ENCODE data around the gene RIMBP2.

Gene RIMBP2

GRCh38 chr12:130715998-130716968 is at the start of gene RIMBP2:
Gene RIMBP2 (minus strand): TSS chr12:130716299. CDS start chr12:130479013, 237,286 bp downstream.
- peak; percentile 73 for DNase-seq (ENCODE audit: low read depth)
- H3K4me3 ChIP-seq (ENCODE audit: low read length): peak within 1 kb of the TSS; percentile 39
- no peak for TF ChIP-seq CTCF (IDR thresholded peaks at IDR 0.05; ENCODE audit: insufficient read depth, low read depth, low read length, missing control alignments)

GRCh38 chr12:130765186-130765659 is 49.1 kb upstream of the RIMBP2 start:
- peak; percentile 41 for DNase-seq (ENCODE audit: low read depth)
- TF ChIP-seq CTCF (IDR thresholded peaks at IDR 0.05; ENCODE audit: insufficient read depth, low read depth, low read length, missing control alignments): no peak
- no peak overlapping the region for H3K4me3 ChIP-seq (ENCODE audit: low read length)

- no peak overlapping the region for H3K4me3 ChIP-seq (ENCODE audit: low read length)
- no peak for TF ChIP-seq CTCF (IDR thresholded peaks at IDR 0.05; ENCODE audit: insufficient read depth, low read depth, low read length, missing control alignments)
- DNase-seq (ENCODE audit: low read depth): peak; percentile 51
Measured at GRCh38 chr12:130764475-130765185, 48.5 kb upstream of the RIMBP2 start.

GRCh38 chr12:130764073-130764472 is 48.0 kb upstream of the RIMBP2 start:
- no peak overlapping the region for H3K4me3 ChIP-seq (ENCODE audit: low read length)
- peak; percentile 38 for DNase-seq (ENCODE audit: low read depth)
- TF ChIP-seq CTCF (IDR thresholded peaks at IDR 0.05; ENCODE audit: insufficient read depth, low read depth, low read length, missing control alignments): no peak

GRCh38 chr12:130762319-130762675 is 46.2 kb upstream of the RIMBP2 start:
- no peak for TF ChIP-seq CTCF (IDR thresholded peaks at IDR 0.05; ENCODE audit: insufficient read depth, low read depth, low read length, missing control alignments)
- no peak overlapping the region for H3K4me3 ChIP-seq (ENCODE audit: low read length)
- no peak for DNase-seq (ENCODE audit: low read depth)

GRCh38 chr12:130761537-130762318 is 45.6 kb upstream of the RIMBP2 start:
- H3K4me3 ChIP-seq (ENCODE audit: low read length): no peak overlapping the region
- TF ChIP-seq CTCF (IDR thresholded peaks at IDR 0.05; ENCODE audit: insufficient read depth, low read depth, low read length, missing control alignments): peak; percentile 79
- DNase-seq (ENCODE audit: low read depth): peak; percentile 74

Data from epithelial cell of esophagus (primary cell).